ENCODE results near the gene LRP2.

- TF ChIP-seq CTCF (conservative IDR thresholded peaks at IDR 0.05 in 1 of 2, IDR thresholded peaks at IDR 0.05 in 1 of 2; ENCODE audit: low read depth in 1 of 2, low read length in 2 of 2) (no peak), EZH2 (IDR thresholded peaks at IDR 0.05; ENCODE audit: low read length, missing control alignments) (no peak)
Measured at GRCh38 chr2:169388161-169388560, 25.8 kb upstream of the LRP2 start.
